CD4-positive, alpha-beta T cell treated with Interleukin-6 at 100 ng/mL for 8 hours (primary cell): Measurements from ENCODE around the gene ADORA2A.

Source experiments
- DNase-seq: peaks from one replicate; pipeline ENCODE4 v3.0.0-alpha.2; 2020; ENCODE audit warnings: mixed read lengths, low spot score

Gene ADORA2A

GRCh38 chr22:24418786-24419474 lies 8.5 kb upstream of the ADORA2A start:
- DNase-seq = no peak

GRCh38 chr22:24419475-24419850 lies 7.9 kb upstream of the ADORA2A start:
- no peak for DNase-seq

- DNase-seq = no peak
These were observed 7.1 kb upstream of the ADORA2A start for GRCh38 chr22:24420072-24420976.

- no peak for DNase-seq
These were observed 6.4 kb upstream of the ADORA2A start for GRCh38 chr22:24420977-24421343.

GRCh38 chr22:24421428-24421931 lies 5.9 kb upstream of the ADORA2A start:
- peak; percentile 43 for DNase-seq

- no peak for DNase-seq
These were observed 5.2 kb upstream of the ADORA2A start for GRCh38 chr22:24422102-24422665.

GRCh38 chr22:24423519-24424000 lies 3.8 kb upstream of the ADORA2A start:
- peak; percentile 35 for DNase-seq

- DNase-seq = peak; percentile 37
These were observed 3.1 kb upstream of the ADORA2A start for GRCh38 chr22:24424001-24424900.

- no peak for DNase-seq
These were observed 2.3 kb upstream of the ADORA2A start for GRCh38 chr22:24424901-24425775.

- no peak for DNase-seq
These were observed 963 bp upstream of the ADORA2A start for GRCh38 chr22:24426436-24426835.

- DNase-seq = no peak
These were observed 424 bp upstream of the ADORA2A start for GRCh38 chr22:24426851-24427499.

GRCh38 chr22:24428751-24429410 lies 1.5 kb downstream of the ADORA2A start:
- no peak for DNase-seq

GRCh38 chr22:24429411-24430365 lies 2.3 kb downstream of the ADORA2A start:
- DNase-seq = peak; percentile 76

GRCh38 chr22:24430431-24431308 lies 3.3 kb downstream of the ADORA2A start:
- DNase-seq = no peak

- no peak for DNase-seq
These were observed 4.1 kb downstream of the ADORA2A start for GRCh38 chr22:24431309-24432034.

- DNase-seq = no peak
These were observed 4.9 kb downstream of the ADORA2A start for GRCh38 chr22:24432059-24432853.
